NCI-H2227 (cell line): ENCODE results near the gene AMFR.

Experiments
- DNase-seq: peaks from one replicate; lab custom pipeline; 2025; ENCODE audit not compliant: unreplicated experiment; lab: John Stamatoyannopoulos, UW

Gene AMFR

GRCh38 chr16:56336071-56336688 lies 89.2 kb downstream of the AMFR start:
- DNase-seq = no peak

DNA sequence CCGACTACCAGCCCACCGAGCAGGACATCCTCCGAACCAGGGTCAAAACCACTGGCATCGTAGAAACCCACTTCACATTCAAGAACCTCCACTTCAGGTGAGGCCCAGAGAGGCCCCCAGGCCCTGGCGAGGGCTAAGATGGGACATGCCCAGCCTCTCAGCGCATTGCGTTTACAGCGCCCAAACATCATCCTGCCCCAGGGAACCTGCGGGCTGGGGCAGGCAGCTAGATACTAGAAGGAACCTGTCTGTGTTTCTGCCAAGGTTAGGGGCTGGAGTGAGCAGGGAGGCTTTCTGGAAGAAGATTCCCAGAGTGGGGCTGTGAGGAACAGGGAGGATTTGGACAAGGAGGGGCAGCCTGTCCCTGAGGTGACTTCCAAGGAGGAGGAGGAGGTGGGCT lies 90.6 kb downstream of the AMFR start:
- no peak for DNase-seq

- no peak for DNase-seq
These were observed 92.8 kb downstream of the AMFR start for GRCh38 chr16:56332464-56333079.

GRCh38 chr16:56331915-56332314 lies 93.4 kb downstream of the AMFR start:
- no peak for DNase-seq

DNA sequence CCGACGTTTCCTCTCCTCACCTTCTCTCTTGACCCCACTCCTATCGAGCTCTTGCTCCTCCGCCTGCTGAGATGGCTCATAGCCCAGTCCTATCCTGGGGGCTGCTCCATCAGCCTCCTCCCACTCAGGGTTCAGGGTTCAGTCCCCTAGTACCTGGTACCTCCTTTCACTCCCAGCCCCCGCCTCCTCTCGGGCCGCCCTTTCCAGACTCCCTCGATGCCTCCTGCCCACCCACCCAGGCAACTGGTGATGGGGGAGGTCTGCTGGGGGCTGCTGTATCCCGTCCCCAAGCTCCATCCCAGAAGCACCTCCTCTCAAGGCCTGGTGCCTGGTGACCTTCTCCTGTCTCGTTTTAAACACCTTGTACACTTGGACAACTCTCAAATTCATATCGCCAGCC lies 93.9 kb downstream of the AMFR start:
- DNase-seq = no peak

DNA sequence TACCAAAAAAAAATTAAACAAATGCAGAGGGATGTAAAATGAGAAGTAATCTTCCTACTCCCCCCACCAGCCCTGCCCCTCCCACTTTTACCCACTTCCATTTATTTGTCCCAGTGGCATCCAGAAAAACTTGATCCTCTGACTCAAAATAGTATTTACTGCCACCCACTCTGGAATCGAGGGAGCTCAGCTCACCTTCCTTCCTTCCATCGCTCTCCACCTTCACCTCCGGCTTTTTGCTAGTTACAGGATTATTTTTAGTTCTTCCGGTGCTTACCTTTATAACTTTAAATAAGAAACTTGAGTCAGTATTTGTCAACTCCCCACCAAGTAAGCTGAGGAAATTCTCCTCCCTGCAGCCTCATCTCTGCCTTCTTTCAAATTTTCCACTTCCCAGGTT lies 94.9 kb downstream of the AMFR start:
- DNase-seq = no peak

- DNase-seq = no peak
These were observed 95.5 kb downstream of the AMFR start for GRCh38 chr16:56329887-56330286.

DNA sequence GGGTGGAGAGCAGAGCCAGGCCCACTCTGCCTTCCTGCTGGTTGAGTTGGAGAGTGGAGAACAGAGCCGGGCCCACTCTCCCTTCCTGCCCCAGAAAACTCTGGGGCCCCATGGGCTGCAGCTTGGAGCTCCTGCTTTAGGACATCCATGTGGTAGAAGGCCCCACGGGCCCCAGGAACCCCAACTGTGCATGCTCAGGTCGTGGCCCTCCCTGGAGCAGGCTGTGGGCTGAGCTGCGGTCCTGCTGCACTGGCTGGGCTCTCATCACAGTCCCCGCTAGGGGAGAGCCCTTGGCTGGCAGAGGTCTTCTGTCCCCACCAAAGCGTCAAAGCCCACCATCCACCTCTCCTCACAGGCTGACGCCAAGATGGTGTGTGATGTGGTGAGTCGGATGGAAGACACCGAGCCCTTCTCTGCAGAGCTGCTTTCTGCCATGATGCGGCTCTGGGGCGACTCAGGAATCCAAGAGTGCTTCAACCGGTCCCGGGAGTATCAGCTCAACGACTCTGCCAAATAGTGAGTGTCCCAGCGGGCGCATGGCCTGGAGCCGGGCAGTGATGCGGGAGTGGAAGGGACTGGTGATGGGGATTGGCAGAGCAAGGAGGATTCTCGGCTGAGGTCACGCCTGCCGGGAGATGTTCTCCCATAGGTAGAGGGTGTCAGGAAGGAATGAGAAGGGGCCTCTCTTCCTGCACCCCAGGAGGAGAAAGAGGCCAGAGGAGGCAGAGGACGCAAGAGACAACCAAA lies 96.9 kb downstream of the AMFR start:
- no peak for DNase-seq

DNA sequence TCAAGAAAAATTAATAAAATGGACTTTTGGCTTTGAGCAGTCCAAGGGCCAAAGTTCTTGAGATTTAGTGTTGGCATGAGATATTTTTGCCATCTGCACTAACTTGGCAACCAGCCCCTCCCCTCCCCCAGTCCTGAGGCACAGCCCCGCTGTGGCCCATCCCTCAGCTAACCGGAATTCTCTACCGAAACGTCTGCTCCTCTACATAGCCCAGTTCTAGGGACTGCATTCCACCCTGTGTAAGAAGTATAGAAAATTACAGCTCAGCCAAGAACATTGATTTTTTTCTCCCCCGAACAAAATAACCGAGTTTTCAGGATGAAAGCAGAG lies 97.5 kb downstream of the AMFR start:
- DNase-seq = no peak

DNA sequence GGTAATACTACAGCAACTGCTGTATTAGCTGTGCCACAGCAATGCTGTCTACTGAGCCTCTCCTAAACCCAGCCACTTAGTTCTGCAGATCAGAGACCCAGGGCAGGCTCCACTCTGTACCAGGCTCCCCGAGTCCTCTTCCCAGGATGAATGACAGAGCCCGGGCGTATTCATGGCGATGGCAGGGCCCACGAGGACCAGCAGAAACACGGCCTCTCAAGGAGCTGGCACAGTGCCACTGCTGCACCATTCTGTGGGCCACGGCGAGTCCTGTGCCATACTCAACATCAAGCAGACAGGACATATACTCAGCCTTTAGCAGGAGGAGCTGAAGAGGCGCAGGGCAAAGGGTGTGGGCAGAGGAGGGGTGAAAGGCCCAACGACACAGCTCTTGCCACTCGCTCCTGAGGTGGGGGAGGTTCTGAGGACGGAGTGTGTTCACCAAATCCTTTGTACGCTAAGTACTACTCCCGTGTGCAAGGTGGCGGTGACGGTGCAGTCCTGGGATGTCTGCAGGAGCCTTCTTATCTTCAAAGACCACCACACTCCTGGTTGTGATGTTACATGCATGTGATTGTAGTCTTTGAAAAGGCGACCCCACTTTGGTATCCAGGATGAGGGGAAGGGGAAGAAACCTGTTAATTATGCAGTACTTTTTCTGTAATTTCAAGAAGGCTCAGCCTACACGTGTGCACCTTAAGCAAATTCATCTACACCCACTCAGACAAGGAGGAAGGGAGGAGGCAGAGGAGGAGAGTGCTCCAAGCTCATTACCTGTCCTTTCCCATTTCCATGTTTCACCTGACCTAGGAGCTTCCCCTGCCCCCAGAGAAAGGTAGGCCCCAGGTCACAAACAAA lies 98.0 kb downstream of the AMFR start:
- no peak for DNase-seq

DNA sequence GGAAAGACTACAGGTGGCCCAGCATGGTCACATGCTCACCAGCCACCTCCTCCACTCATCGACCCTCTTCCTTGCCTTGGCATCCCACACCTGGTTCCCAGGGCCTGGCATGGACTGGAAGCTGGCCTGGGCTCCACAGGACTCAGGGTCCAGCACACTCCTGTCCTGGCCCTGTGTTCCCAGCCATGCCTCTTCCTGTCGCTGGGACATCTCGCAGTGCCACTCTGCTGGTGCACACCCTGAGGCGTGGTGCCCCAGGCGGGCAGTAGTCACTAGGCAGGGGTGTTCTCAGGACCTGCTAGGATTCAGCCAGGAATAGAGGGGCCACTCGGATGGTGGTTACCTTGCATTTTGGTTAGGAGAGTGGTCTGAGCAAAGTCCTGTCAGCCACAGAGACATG lies 99.4 kb downstream of the AMFR start:
- no peak for DNase-seq

DNA sequence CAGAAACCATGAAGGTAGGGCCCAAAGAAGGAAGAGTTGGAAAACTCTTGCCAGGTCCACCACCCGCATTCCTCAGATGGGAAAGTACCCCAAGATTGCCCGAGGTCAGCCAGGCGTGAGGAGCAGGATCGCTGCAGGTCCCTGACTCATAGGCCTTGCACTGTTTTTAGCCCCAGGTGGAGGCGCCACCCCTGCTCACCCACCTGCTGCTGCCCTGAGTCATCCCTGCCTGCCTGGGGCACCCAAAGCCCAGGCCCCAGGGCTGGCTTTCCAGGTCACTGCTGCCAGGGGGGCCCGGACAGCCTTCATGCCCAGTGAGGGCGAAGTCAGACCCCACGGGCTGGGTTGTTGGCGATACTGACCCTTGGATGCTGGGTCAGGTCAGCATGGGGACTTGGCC lies 100.9 kb downstream of the AMFR start:
- DNase-seq = no peak

- DNase-seq = no peak
These were observed 103.8 kb downstream of the AMFR start for GRCh38 chr16:56321571-56321970.

DNA sequence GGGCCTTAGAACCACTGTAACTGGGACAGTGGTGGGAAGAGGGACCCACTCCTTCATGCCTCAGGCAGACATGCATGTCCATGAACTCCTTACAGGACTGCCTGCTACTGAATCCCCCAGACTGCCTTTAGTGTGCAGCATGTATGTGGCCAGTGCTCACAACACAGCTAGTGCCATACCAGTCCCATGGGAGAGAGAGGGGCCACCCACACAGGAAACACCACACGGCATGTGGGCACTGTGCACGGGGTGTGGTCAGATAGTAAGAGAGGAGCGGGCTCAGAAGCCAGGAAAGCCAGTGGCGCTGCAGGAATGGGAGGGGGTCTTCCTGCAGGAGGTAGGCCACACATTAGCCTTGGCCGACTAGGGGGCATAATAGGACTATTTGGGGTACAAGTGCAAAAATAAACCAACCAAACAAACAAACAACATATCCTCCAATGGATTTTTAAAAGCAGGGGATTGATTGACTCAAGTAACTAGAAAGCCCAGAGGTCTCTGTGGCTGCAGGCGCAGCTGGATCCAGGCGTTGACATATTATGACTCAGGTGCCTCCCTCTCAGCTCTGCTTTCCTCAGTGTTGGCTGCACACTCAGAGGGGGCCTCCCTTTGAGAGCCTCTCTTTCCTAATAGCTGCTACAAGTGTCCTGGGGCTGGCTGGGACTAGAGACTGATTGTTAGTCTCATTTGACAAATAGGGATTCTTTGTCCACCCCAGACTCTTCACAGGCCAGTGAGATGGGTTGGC lies 104.4 kb downstream of the AMFR start:
- no peak for DNase-seq

GRCh38 chr16:56320056-56320455 lies 105.3 kb downstream of the AMFR start:
- no peak for DNase-seq

- DNase-seq = no peak
These were observed 106.0 kb downstream of the AMFR start for GRCh38 chr16:56319376-56319775.

DNA sequence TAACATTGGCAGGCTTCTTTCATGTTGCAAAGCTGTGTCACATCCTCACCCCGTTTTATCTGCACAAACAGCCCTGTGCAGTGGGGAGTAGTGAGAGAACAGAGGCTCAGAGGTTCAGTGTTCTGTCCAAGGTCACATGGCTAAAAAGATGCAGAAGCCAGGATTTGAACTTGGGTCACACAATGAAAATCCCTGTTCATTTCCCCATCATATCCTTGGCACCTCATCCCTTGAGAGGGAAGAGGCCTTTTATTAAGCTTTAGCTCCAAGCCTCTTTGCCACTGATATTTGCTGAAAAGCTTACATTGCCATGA lies 106.6 kb downstream of the AMFR start:
- DNase-seq = no peak

DNA sequence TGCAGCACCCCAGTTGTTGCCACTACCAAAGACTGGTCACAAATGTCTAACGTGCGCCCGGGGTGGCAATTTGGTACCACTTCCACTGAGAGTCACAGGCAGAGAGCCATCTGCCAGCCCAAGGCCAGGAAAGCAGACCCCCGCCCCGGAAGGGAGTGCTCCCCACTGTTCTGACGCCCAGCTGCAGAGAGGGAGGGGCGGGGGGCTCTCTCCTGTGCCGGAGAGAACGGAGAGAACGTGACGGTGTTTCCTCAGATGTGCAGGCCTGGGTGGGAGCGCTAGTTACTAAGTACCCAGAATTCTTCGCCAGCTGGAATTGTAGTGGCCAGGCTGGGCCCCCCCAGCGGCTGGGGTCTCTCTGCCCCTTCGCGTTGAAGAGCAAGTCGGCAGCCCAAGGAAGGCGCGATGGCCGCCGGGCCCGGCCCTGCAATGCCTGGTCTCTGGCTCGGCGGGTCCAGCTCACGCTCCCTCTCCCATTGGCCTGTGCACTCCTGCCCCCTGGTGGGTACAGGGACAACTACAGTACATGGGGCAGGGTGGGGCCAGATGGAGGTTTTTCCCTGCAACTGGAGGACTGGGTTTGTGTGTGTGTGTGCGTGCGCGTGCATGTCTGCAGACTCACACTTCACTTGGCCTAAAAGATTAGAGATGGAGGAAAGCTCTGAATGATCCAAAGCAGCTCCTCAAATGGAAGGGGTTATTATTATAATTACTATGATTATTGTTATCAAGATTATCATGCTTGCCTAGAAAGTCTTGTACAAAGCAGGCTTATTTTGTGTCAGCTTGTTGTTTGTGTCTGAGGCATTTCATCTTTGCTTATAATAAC lies 107.1 kb downstream of the AMFR start:
- peak; percentile 94 for DNase-seq

GRCh38 chr16:56316545-56316944 lies 108.8 kb downstream of the AMFR start:
- DNase-seq = no peak

DNA sequence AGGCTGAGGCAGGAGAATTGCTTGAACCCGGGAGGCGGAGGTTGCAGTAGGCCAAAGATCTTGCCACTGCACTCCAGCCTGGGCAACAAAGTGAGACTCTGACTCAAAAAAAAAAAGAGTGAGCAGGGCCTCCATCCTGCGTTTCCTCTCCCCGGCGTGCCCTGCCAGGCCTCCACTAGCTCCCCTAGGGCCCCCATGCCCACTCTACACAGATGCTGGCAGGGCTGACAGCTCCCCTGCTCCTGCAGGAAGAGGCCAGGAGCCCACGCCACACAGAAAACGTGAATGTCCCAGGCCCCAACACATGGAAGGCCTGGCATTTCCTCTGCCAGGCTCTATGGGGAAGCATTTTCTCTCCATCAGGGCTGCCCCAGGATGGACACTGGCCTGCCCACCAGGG lies 109.4 kb downstream of the AMFR start:
- DNase-seq = no peak
